ENCODE measurements around the gene PRKAG2. TPM values are rescaled to one million over a fixed set of nuclear protein-coding genes. Genes with fewer than 3 reads are reported as not detected.

The PRKAG2 gene
- total and polyA plus RNA-seq, 2 of the 13 experiments (the other 11 are each of a cell fraction or from before 2014, with no cell fraction given) = 0.90 to 1.3 TPM

- H3K79me2 ChIP-seq (ENCODE audit: insufficient read depth, low read length) = no peaks in the 10 kb centered on the region
- no peak for TF ChIP-seq ZBTB8A (CRISPR knock-in tag; IDR thresholded peaks at IDR 0.05; ENCODE audit: borderline replicate concordance, low read depth)
- TF ChIP-seq MED1 (CRISPR knock-in tag; IDR thresholded peaks at IDR 0.05) = no peak
- no peak for TF ChIP-seq NKX3-1 (CRISPR knock-in tag; IDR thresholded peaks at IDR 0.05)
- no peak for TF ChIP-seq ZNF12 (CRISPR knock-in tag; IDR thresholded peaks at IDR 0.05)
- TF ChIP-seq ZNF234 (CRISPR knock-in tag; conservative IDR thresholded peaks at IDR 0.05) = no peak
- TF ChIP-seq ZNF550 (CRISPR knock-in tag; IDR thresholded peaks at IDR 0.05; ENCODE audit: borderline replicate concordance) = no peak
- TF ChIP-seq XRCC5 (optimal IDR thresholded peaks at IDR 0.05; ENCODE audit: low read length) = no peak
- TF ChIP-seq, protein P1, sequence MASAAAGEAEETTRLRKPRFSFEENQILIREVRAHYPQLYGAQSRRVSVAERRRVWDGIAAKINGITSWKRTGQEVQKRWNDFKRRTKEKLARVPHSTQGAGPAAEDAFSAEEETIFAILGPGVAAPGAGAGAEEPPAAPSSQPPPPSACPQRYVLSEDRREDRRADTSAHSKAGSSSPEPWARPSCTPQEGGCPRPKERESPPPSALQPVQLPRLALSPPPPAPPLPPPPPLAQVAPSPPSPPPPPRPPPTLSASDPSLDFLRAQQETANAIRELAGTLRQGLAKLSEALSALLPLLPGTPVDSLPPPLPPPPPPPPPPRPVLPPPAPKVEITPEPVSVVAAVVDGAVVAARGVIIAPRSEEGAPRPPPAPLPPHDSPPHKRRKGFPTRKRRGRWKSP (CRISPR knock-in tag; IDR thresholded peaks at IDR 0.05) = no peak
- TF ChIP-seq SPEN (CRISPR knock-in tag; IDR thresholded peaks at IDR 0.05; ENCODE audit: low read depth) = no peak
- TF ChIP-seq NFKB2 (CRISPR knock-in tag; IDR thresholded peaks at IDR 0.05; ENCODE audit: borderline replicate concordance) = no peak
- TF ChIP-seq E2F5 (CRISPR knock-in tag; conservative IDR thresholded peaks at IDR 0.05) = no peak
- no peak overlapping the region for H3K4me3 ChIP-seq (replicated peaks in 1 of 3; ENCODE audit: insufficient read depth in 1 of 3, low read depth in 2 of 3, low read length in 3 of 3)
- no TSS peak for BruUV-seq (replicated peaks)
- no peak for DNase-seq (ENCODE audit: low spot score)
- H3K9me3 ChIP-seq (ENCODE audit: low read length) = no peaks in the 10 kb centered on the region
- H2AFZ ChIP-seq (ENCODE audit: low read length) = no peak overlapping the region
- POLR2A ChIA-PET = no interaction called here
- in situ Hi-C loops (cut with HindIII; ENCODE audit: extremely low pct_ligation_motif_present, low pct_unique_long_range_greater_than_20kb) = loop anchor here (5.0 to 10.0 kb wide), 2 partner anchors 130 to 192 kb away; no protein-coding TSS in a partner anchor
- H4K20me1 ChIP-seq (ENCODE audit: insufficient read depth, low read length) = no peaks in the 10 kb centered on the region
- H3K9ac ChIP-seq (ENCODE audit: insufficient read depth, low read depth, low read length) = no peak overlapping the region
- H3K36me3 ChIP-seq (replicated peaks in 1 of 2; ENCODE audit: control insufficient read depth in 1 of 2, insufficient read depth in 2 of 2, low read length in 2 of 2) = no peaks in the 10 kb centered on the region
- no peak for FAIRE-seq
- peaks cover 7% of the 10 kb centered on the region; the same call in 1 of the 2 replicates for H3K4me1 ChIP-seq (ENCODE audit: insufficient read depth, low read length)
- CTCF ChIA-PET (ENCODE audit: low intra/inter-chr PET ratio, low total read pairs) = interaction anchor here (1.7 kb wide), 1 partner anchor 131 kb away, joined by 5 read pairs; no protein-coding TSS in a partner anchor
- ATAC-seq = no peak
- H3K4me2 ChIP-seq (ENCODE audit: low read depth, low read length) = no peak overlapping the region
- intact Hi-C loops (cut with micrococcal nuclease; ENCODE audit: unreplicated experiment) = no loop called here
- H3K27ac ChIP-seq (ENCODE audit: extremely low read length, insufficient read depth, low read length) = no peak overlapping the region
- peaks cover 0 to 17% of the 10 kb centered on the region in 2 experiments; a peak in 4 of 5 replicates for H3K27me3 ChIP-seq (ENCODE audit: control insufficient read depth in 1 of 2, insufficient read depth in 2 of 2, low read length in 2 of 2)
- 16% methylated on average over 5 of the region's 8 CpGs for WGBS (ENCODE audit: low lambda C conversion rate)
Measured at GRCh38 chr7:151757274-151757673, 119.6 kb downstream of the PRKAG2 start.
